K562 (cell line): ENCODE data around the gene PDZRN3. TPM values are rescaled to one million over a fixed set of nuclear protein-coding genes. Genes with fewer than 3 reads are reported as not detected.

Experiments
- CBX2 ChIP-seq: fragments of 200-600 bp; sonication (generic); IDR thresholded peaks from one replicate; pipeline ENCODE4 v1.6.1; 2012; ENCODE audit warnings: mild to moderate bottlenecking, low read length, inconsistent platforms; ENCODE audit not compliant: insufficient read depth, poor library complexity, severe bottlenecking
- CHD4 ChIP-seq: fragments of 200-600 bp; sonication (generic); IDR thresholded peaks from 3 replicates; pipeline ENCODE4 v1.6.1; 2012; ENCODE audit warnings: low read depth, mild to moderate bottlenecking, mixed read lengths, low read length, inconsistent platforms; ENCODE audit not compliant: insufficient read depth, insufficient replicate concordance, poor library complexity, severe bottlenecking
- KAT8 ChIP-seq: fragments of 450-650 bp; IDR thresholded peaks from 2 replicates; pipeline ENCODE4 v1.6.1; 2016; ENCODE audit warnings: low read depth, mild to moderate bottlenecking
- RBM17 ChIP-seq: fragments of 200-400 bp; formaldehyde crosslinking; IDR thresholded peaks from 2 replicates; pipeline ENCODE4 v1.6.1; 2017; ENCODE audit warnings: low read depth, mild to moderate bottlenecking, low read length, borderline replicate concordance
- ZFP1 ChIP-seq: fragments of 450-650 bp; formaldehyde crosslinking; IDR thresholded peaks from 2 replicates; pipeline ENCODE4 v1.4.0; 2020; ENCODE audit warnings: mild to moderate bottlenecking, mixed read lengths
- polyA plus RNA-seq, 8 experiments: library from polyadenylated mRNA; depleted of rRNA in 4 of 8; stranded (reverse) in 5 of 8; unstranded in 3 of 8; fragments of >200 nt; fragmentation: Nextera tagmentation in 2 of 8; fragmentation: Illumina TruSeq in 1 of 8; extraction: Ambion mirVana in 2 of 8; extraction: Trizol in 1 of 8; gene quantifications; 2 replicates each; pipeline versions ENCODE4 v1.2.1 to v1.2.3, GENCODE V29; 2011 to 2014; ENCODE audit warnings: inconsistent platforms in 1 of 8, missing spikeins in 1 of 8
- total RNA-seq, 7 experiments: library from RNA; depleted of rRNA in 6 of 7; stranded (reverse); fragments of >200 nt in 6 of 7; fragmentation: Illumina TruSeq in 2 of 7; extraction: Trizol in 2 of 7; gene quantifications; 2 replicates each; pipeline versions ENCODE4 v1.2.1 to v1.2.3, GENCODE V29; 2011 to 2021; ENCODE audit warnings: low replicate concordance in 1 of 7
- TF ChIP-seq, protein P1 (sequence below): fragments of 450-650 bp; conservative IDR thresholded peaks from 2 replicates; pipeline ENCODE4 v1.6.1; 2016; ENCODE audit warnings: missing genetic modification characterization, low read depth, mild to moderate bottlenecking, control low read depth, missing compliant biosample characterization
- TF ChIP-seq, protein P2 (sequence below): fragments of 250-450 bp; sonication (Bioruptor Pico); IDR thresholded peaks from 2 replicates; pipeline ENCODE4 v1.5.0; 2021; ENCODE audit warnings: mild to moderate bottlenecking, moderate library complexity

Gene PDZRN3
- total and polyA plus RNA-seq, 9 of the 15 experiments (the other 6 are each of a cell fraction or from before 2014, with no cell fraction given): 0.16 TPM; not detected in 8

DNA sequence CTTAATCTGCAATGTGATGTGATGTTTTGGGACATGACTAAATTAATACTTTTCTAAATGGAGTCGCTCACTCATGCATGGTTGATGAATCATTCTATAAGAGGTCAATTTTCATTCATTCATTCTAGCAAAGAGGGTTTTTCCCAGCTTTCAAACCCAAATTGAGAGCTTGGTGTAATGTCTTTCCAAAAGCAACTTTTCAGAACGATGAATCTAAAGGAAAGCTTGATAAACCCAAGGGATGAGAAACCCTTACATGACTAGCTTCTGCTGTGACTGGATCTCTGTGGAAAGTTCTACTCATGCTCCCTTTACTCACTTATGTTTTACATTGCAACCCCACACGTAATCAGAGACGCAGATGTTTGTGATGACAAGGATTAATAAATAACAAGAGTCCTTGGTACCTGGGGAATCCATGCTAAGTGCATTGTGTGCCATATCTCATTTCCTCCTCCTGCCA lies 47.7 kb downstream of the PDZRN3 start (continued):
- TF ChIP-seq, protein P1, sequence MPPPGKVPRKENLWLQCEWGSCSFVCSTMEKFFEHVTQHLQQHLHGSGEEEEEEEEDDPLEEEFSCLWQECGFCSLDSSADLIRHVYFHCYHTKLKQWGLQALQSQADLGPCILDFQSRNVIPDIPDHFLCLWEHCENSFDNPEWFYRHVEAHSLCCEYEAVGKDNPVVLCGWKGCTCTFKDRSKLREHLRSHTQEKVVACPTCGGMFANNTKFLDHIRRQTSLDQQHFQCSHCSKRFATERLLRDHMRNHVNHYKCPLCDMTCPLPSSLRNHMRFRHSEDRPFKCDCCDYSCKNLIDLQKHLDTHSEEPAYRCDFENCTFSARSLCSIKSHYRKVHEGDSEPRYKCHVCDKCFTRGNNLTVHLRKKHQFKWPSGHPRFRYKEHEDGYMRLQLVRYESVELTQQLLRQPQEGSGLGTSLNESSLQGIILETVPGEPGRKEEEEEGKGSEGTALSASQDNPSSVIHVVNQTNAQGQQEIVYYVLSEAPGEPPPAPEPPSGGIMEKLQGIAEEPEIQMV: no peak
- TF ChIP-seq CBX2 (no peak), ZFP1 (CRISPR knock-in tag) (no peak), CHD4 (no peak), RBM17 (no peak), KAT8 (no peak)
- TF ChIP-seq, protein P2, sequence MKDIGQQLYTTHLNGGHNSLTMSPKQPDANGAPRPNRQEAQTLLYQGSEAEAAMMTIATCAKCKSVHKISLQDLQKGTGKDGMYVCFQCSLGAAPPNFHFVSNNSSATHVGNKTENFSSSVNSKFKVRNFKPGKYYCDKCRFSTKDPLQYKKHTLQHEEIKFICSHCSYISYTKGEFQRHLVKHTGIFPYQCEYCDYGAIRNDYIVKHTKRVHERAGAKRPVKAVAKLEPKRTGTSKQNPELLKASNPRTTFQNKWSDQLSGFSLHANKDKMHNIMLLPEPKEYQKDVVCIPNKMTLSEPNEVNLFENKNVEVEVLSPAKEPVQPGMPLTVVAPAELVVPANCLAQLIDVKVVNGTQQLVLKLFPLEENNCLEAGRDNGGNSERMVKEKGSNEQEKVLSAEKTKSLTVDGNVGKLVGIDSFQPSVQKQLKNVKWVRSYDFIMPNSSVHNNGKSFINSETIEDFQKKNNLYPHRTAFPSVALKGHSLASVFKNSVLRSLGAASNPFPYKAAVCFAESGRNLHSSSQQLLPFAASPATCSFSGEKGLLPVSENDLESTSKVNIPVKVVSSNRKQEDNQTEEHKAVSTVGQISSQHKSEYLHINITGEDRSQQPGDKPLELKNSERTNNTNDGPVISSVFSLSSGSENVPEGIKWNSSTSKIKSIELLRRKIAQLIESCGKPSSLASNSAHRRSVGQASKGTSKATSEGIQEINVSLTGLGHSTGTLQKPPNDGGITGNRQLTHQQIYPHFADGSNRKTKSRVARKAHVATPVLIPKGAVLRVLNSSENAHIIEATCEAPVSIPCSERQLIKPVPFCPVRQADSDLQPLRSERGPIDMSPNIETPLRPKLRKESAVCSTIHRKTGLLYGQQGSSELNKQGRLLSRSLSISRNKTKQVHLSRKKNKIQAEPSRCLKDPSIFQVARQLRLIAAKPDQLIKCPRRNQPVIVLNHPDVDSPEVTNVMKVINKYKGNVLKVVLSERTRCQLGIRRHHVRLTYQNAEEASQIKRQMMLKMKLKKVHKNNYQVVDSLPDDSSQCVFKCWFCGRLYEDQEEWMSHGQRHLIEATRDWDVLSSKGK (CRISPR knock-in tag): no peak
- TF ChIP-seq, all 486 proteins: peak for 0
